GM12878 (cell line): ENCODE data around the gene FBXW10B. TPM values are rescaled to one million over a fixed set of nuclear protein-coding genes. Genes with fewer than 3 reads are reported as not detected.

Source experiments
- polyA plus RNA-seq, 11 experiments: library from polyadenylated mRNA; depleted of rRNA in 4 of 11; unstranded in 6 of 11; stranded (reverse) in 5 of 11; fragments of >200 nt; fragmentation: Nextera tagmentation in 4 of 11; fragmentation: Illumina TruSeq in 1 of 11; extraction: Ambion mirVana in 4 of 11; extraction: Trizol in 1 of 11; gene quantifications; 1 replicate in 1 of 11; 2 replicates in 10 of 11; pipeline versions ENCODE4 v1.2.1 to v1.2.3, GENCODE V29; 2011 to 2016; ENCODE audit warnings: inconsistent platforms in 2 of 11, missing spikeins in 2 of 11, low read depth in 1 of 11
- small RNA-seq: library from RNA; depleted of rRNA; stranded (forward); fragments of <200 nt; gene quantifications from one replicate; pipeline ENCODE3, GENCODE V24; 2014
- total RNA-seq, 4 experiments: library from RNA; depleted of rRNA in 3 of 4; stranded (reverse); fragments of >200 nt in 3 of 4; fragmentation: Illumina TruSeq in 1 of 4; extraction: Trizol in 1 of 4; gene quantifications; 2 replicates each; pipeline versions ENCODE4 v1.2.1 to v1.2.3, GENCODE V29; 2013 to 2021

FBXW10B gene
- total and polyA plus RNA-seq, 10 of the 15 experiments (the other 5 are each of a cell fraction or from before 2014, with no cell fraction given), result 0.04 to 0.19 (median 0.11) TPM; not detected in 5

Small RNAs within 50 kb of the gene (small RNA-seq; reads per million reads assigned to genes)
- gene AC005838.1 (not detected), gene RF00090 (not detected)

Other genes starting within 250 kb of the FBXW10B start
- 0.51 TPM in 1 of 2 replicates, not detected in the other for gene CDRT4, start 152.1 kb downstream of the FBXW10B start, total RNA-seq (2014; rRNA removed)
- 0.45 and 0.46 TPM in 2 replicates for gene CDRT4, start 152.1 kb downstream of the FBXW10B start, total RNA-seq (2014; rRNA removed; fragmentation: Illumina TruSeq; extraction: Trizol)
- gene CDRT4, start 152.1 kb downstream of the FBXW10B start, total RNA-seq (2021), result 0.40 and 0.72 TPM in 2 replicates
- gene CDRT4, start 152.1 kb downstream of the FBXW10B start, polyA plus RNA-seq (2011; rRNA removed), result not detected in 2 replicates
- gene CDRT4, start 152.1 kb downstream of the FBXW10B start, polyA plus RNA-seq (2014; fragmentation: Illumina TruSeq; extraction: Trizol), result 0.62 and 1.1 TPM in 2 replicates
- gene CDRT4, start 152.1 kb downstream of the FBXW10B start, polyA plus RNA-seq (2014; fragmentation: Nextera tagmentation; extraction: Ambion mirVana), result under 1 TPM; 0.11 to 0.19 TPM
- gene CDRT4, start 152.1 kb downstream of the FBXW10B start, polyA plus RNA-seq (2014; rRNA removed), result 1.0 and 1.3 TPM in 2 replicates
- gene CDRT4, start 152.1 kb downstream of the FBXW10B start, polyA plus RNA-seq (2016; fragmentation: Nextera tagmentation; extraction: Ambion mirVana), result not detected
- 3.5 and 4.1 TPM in 2 replicates for gene TVP23C, start 56.2 kb downstream of the FBXW10B start, total RNA-seq (2014; rRNA removed)
- gene TVP23C, start 56.2 kb downstream of the FBXW10B start, total RNA-seq (2014; rRNA removed; fragmentation: Illumina TruSeq; extraction: Trizol), result 4.8 and 6.1 TPM in 2 replicates
- 1.9 and 3.8 TPM in 2 replicates for gene TVP23C, start 56.2 kb downstream of the FBXW10B start, total RNA-seq (2021)
- gene TVP23C, start 56.2 kb downstream of the FBXW10B start, polyA plus RNA-seq (2011; rRNA removed), result 0.42 and 1.5 TPM in 2 replicates
- gene TVP23C, start 56.2 kb downstream of the FBXW10B start, polyA plus RNA-seq (2014; fragmentation: Illumina TruSeq; extraction: Trizol), result 1.4 and 1.8 TPM in 2 replicates
- 1 to 10 TPM; 1.8 TPM for gene TVP23C, start 56.2 kb downstream of the FBXW10B start, polyA plus RNA-seq (2014; fragmentation: Nextera tagmentation; extraction: Ambion mirVana)
- 2.4 and 2.7 TPM in 2 replicates for gene TVP23C, start 56.2 kb downstream of the FBXW10B start, polyA plus RNA-seq (2014; rRNA removed)
- gene TVP23C, start 56.2 kb downstream of the FBXW10B start, polyA plus RNA-seq (2016; fragmentation: Nextera tagmentation; extraction: Ambion mirVana), result 1 to 10 TPM; 3.1 to 5.0 TPM
- gene TRIM16, start 64.6 kb upstream of the FBXW10B start, total RNA-seq (2014; rRNA removed), result 10.6 and 13.7 TPM in 2 replicates
- 9.6 and 10.7 TPM in 2 replicates for gene TRIM16, start 64.6 kb upstream of the FBXW10B start, total RNA-seq (2014; rRNA removed; fragmentation: Illumina TruSeq; extraction: Trizol)
- 9.1 and 11.9 TPM in 2 replicates for gene TRIM16, start 64.6 kb upstream of the FBXW10B start, total RNA-seq (2021)
- 11.9 and 15.1 TPM in 2 replicates for gene TRIM16, start 64.6 kb upstream of the FBXW10B start, polyA plus RNA-seq (2011; rRNA removed)
- 7.4 and 10.5 TPM in 2 replicates for gene TRIM16, start 64.6 kb upstream of the FBXW10B start, polyA plus RNA-seq (2014; fragmentation: Illumina TruSeq; extraction: Trizol)
- 1 to 10 TPM; 3.9 to 6.4 TPM for gene TRIM16, start 64.6 kb upstream of the FBXW10B start, polyA plus RNA-seq (2014; fragmentation: Nextera tagmentation; extraction: Ambion mirVana)
- gene TRIM16, start 64.6 kb upstream of the FBXW10B start, polyA plus RNA-seq (2014; rRNA removed), result 8.5 and 10.3 TPM in 2 replicates
- gene TRIM16, start 64.6 kb upstream of the FBXW10B start, polyA plus RNA-seq (2016; fragmentation: Nextera tagmentation; extraction: Ambion mirVana), result 1 to 10 TPM; 2.6 to 3.3 TPM
- gene ZNF286A, start 80.0 kb upstream of the FBXW10B start, total RNA-seq (2014; rRNA removed), result 19.3 and 22.8 TPM in 2 replicates
- gene ZNF286A, start 80.0 kb upstream of the FBXW10B start, total RNA-seq (2014; rRNA removed; fragmentation: Illumina TruSeq; extraction: Trizol), result 27.5 and 31.2 TPM in 2 replicates
- gene ZNF286A, start 80.0 kb upstream of the FBXW10B start, total RNA-seq (2021), result 20.1 and 23.7 TPM in 2 replicates
- 17.0 and 24.2 TPM in 2 replicates for gene ZNF286A, start 80.0 kb upstream of the FBXW10B start, polyA plus RNA-seq (2011; rRNA removed)
- gene ZNF286A, start 80.0 kb upstream of the FBXW10B start, polyA plus RNA-seq (2014; fragmentation: Illumina TruSeq; extraction: Trizol), result 25.5 and 29.9 TPM in 2 replicates
- gene ZNF286A, start 80.0 kb upstream of the FBXW10B start, polyA plus RNA-seq (2014; fragmentation: Nextera tagmentation; extraction: Ambion mirVana), result 10 to 100 TPM in 1 of 2 experiments, 1 to 10 TPM in 1; 8.1 to 12.1 TPM
- 8.5 and 19.8 TPM in 2 replicates for gene ZNF286A, start 80.0 kb upstream of the FBXW10B start, polyA plus RNA-seq (2014; rRNA removed)
- 10 to 100 TPM; 12.8 to 14.8 TPM for gene ZNF286A, start 80.0 kb upstream of the FBXW10B start, polyA plus RNA-seq (2016; fragmentation: Nextera tagmentation; extraction: Ambion mirVana)
- not detected in 2 replicates for gene TBC1D26, start 112.6 kb upstream of the FBXW10B start, total RNA-seq (2014; rRNA removed)
- not detected in 2 replicates for gene TBC1D26, start 112.6 kb upstream of the FBXW10B start, total RNA-seq (2014; rRNA removed; fragmentation: Illumina TruSeq; extraction: Trizol)
- gene TBC1D26, start 112.6 kb upstream of the FBXW10B start, total RNA-seq (2021), result not detected in 2 replicates
- gene TBC1D26, start 112.6 kb upstream of the FBXW10B start, polyA plus RNA-seq (2011; rRNA removed), result 0.07 and 0.17 TPM in 2 replicates
- gene TBC1D26, start 112.6 kb upstream of the FBXW10B start, polyA plus RNA-seq (2014; fragmentation: Illumina TruSeq; extraction: Trizol), result not detected in 2 replicates
- gene TBC1D26, start 112.6 kb upstream of the FBXW10B start, polyA plus RNA-seq (2014; fragmentation: Nextera tagmentation; extraction: Ambion mirVana), result not detected
- gene TBC1D26, start 112.6 kb upstream of the FBXW10B start, polyA plus RNA-seq (2014; rRNA removed), result 0.05 TPM in 1 of 2 replicates, not detected in the other
- under 1 TPM in 1 of 2 experiments, not detected in 1; 0.10 TPM for gene TBC1D26, start 112.6 kb upstream of the FBXW10B start, polyA plus RNA-seq (2016; fragmentation: Nextera tagmentation; extraction: Ambion mirVana)